ENCODE measurements around the gene ZNF526.

- TF ChIP-seq, protein P1, sequence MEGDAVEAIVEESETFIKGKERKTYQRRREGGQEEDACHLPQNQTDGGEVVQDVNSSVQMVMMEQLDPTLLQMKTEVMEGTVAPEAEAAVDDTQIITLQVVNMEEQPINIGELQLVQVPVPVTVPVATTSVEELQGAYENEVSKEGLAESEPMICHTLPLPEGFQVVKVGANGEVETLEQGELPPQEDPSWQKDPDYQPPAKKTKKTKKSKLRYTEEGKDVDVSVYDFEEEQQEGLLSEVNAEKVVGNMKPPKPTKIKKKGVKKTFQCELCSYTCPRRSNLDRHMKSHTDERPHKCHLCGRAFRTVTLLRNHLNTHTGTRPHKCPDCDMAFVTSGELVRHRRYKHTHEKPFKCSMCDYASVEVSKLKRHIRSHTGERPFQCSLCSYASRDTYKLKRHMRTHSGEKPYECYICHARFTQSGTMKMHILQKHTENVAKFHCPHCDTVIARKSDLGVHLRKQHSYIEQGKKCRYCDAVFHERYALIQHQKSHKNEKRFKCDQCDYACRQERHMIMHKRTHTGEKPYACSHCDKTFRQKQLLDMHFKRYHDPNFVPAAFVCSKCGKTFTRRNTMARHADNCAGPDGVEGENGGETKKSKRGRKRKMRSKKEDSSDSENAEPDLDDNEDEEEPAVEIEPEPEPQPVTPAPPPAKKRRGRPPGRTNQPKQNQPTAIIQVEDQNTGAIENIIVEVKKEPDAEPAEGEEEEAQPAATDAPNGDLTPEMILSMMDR (IDR thresholded peaks at IDR 0.05; ENCODE audit: poor library complexity) = no peak
- TF ChIP-seq EZH2 (IDR thresholded peaks at IDR 0.05; ENCODE audit: borderline replicate concordance) = no peak
Observed at GRCh38 chr19:42247640-42248199, 27.6 kb downstream of the ZNF526 start.

All from hepatocyte (in vitro differentiated cells).